GM19025 (cell line): ENCODE measurements around the gene CROCC.
"Not testable (repeated sequence)": the region's sequence is repeated elsewhere in the genome, so short reads cannot be mapped to it uniquely, and the experiment has no call there.

Experiments
- ATAC-seq: cut with Tn5 transposase; IDR thresholded peaks from one replicate; pipeline ENCODE4 v1.9.1; 2021; ENCODE audit warnings: mild to moderate bottlenecking, low read depth, moderate library complexity; ENCODE audit not compliant: unreplicated experiment

The CROCC gene

GRCh38 chr1:16913833-16914662 is 7.7 kb upstream of the CROCC start:
- ATAC-seq, result peak; percentile 91

- not testable (repeated sequence) for ATAC-seq
Measured at GRCh38 chr1:16914928-16915626, 6.7 kb upstream of the CROCC start.

- ATAC-seq, result no peak
Measured at GRCh38 chr1:16915627-16915973, 6.1 kb upstream of the CROCC start.

GRCh38 chr1:16916036-16916880 is 5.5 kb upstream of the CROCC start:
- ATAC-seq, result not testable (repeated sequence)

GRCh38 chr1:16918371-16918770 is 3.4 kb upstream of the CROCC start:
- no peak for ATAC-seq

- ATAC-seq, result not testable (repeated sequence)
Measured at GRCh38 chr1:16918936-16919665, 2.6 kb upstream of the CROCC start.

GRCh38 chr1:16920951-16921350 is 780 bp upstream of the CROCC start:
- no peak for ATAC-seq

- ATAC-seq, result no peak
Measured at GRCh38 chr1:16922466-16922865, 735 bp downstream of the CROCC start.

- ATAC-seq, result no peak
Measured at GRCh38 chr1:16922885-16923431, 1.2 kb downstream of the CROCC start.

GRCh38 chr1:16924216-16924918 is 2.6 kb downstream of the CROCC start:
- no peak for ATAC-seq

GRCh38 chr1:16924919-16925477 is 3.3 kb downstream of the CROCC start:
- no peak for ATAC-seq

GRCh38 chr1:16925635-16926490 is 4.1 kb downstream of the CROCC start:
- no peak for ATAC-seq

- no peak for ATAC-seq
Measured at GRCh38 chr1:16926491-16927073, 4.9 kb downstream of the CROCC start.

- ATAC-seq, result no peak
Measured at GRCh38 chr1:16927256-16927655, 5.5 kb downstream of the CROCC start.

- no peak for ATAC-seq
Measured at GRCh38 chr1:16927711-16928485, 6.2 kb downstream of the CROCC start.

- ATAC-seq, result not testable (repeated sequence)
Measured at GRCh38 chr1:16929146-16930041, 7.7 kb downstream of the CROCC start.
